ENCODE measurements around the gene CLCN4.
A peak's percentile ranks its signal among the peaks of the same experiment; 100 is the strongest.

The CLCN4 gene

DNA sequence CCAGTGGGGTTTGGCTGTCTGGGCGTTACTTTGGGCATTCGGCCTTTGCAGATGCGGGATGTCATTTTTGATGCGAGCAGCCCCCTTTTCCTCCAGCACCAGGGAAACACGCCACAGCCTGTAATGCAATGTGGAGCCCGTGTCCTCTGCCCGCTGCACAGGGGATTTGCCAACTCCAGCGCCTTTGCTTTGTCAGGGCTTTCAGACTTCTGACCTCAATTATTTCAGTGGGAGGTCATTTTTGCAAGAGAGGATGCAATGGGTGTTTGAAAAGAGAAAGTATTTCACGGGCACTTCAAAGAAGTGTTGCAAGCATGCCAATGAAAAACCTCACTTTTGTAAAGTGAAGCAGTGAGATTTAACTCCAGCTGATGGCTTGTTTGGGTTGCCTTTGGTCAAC, 11.5 kb downstream of the CLCN4 start:
- no peak for DNase-seq

DNA sequence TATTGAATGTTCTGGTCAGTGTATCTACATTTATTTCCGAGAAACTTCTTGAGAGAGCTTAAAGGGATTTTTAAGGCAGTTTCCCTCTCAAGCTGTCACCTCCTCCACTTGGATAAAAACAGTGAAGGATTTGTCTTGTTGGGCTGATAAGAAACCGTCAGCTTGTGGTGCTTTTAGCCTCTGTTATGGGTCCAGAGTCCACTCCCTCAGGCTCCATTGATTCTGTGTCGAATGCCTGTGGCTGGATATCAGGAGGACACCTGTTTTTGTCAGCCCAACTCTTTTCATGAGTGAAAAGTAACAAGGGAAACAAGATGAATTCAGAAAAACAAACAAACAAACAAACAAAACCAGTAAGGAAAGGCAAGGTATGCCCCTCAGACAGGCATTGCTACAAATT, 12.4 kb downstream of the CLCN4 start:
- DNase-seq, result no peak

DNA sequence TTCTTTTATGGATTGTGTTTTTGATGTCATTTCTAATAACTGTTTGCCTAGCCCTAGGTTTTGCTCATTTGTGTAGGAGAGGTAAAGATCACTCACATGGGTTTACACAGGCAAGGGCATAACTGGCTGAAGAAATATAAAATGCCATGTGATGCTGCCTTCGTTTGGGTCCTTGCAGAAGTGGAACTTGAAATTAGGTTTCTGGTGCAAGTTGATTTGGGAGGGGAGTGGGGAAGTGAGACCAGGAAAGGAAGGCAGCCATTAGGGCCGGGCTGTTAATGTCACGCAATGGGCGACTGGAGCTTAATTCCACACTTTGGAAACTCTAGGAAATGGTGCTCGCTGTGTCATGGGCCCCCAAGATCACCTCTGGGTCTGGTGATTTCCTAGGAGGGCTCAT, 14.5 kb downstream of the CLCN4 start:
- no peak for DNase-seq

DNA sequence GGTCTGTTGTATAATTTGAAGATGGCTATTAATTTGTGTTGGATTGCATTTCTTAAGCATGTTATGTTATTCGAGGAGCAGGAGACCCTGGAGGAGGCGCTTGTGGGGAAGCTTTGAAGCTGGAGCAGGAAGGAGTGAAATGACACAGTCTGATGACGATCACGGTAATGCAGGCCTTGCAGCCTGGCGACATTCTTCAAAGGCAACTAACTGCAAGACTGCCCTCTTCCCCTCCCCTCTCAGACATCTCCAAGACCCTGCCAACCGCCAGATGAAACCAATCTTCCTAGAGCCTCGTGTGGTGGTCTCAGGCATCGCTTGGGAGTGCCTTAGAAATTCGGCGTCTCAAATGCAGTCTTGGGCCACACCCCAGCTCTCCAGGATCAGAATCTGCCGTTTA, 16.1 kb downstream of the CLCN4 start:
- no peak for DNase-seq

DNA sequence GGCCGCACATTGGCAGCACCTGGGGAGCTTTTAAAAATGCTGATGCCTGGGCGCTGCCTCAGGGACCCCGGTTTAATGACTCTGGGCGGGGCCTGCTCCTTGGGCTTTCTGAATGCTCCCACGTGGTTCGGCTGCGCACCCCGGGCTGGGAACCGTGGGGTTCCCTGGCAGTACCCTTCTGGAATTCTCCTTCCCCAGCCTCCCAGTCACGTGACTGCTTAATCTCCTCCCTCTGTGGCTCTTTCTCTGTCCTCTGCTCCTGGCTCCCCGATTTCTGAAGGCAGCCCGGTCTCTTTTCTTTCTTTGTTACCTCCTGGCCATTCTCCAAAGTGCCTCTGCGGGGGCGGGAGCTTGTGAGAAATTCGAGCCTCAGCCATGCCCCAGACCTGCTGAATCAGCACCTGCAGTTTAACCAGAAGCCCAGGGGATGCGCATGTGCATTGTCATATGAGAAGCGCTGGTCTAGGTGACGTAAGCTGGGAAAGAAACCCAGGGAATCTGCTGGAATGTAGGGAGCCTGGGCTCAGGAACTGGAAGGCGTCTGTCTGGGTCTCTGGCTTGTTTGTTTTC, 16.6 kb downstream of the CLCN4 start:
- no peak for DNase-seq

DNA sequence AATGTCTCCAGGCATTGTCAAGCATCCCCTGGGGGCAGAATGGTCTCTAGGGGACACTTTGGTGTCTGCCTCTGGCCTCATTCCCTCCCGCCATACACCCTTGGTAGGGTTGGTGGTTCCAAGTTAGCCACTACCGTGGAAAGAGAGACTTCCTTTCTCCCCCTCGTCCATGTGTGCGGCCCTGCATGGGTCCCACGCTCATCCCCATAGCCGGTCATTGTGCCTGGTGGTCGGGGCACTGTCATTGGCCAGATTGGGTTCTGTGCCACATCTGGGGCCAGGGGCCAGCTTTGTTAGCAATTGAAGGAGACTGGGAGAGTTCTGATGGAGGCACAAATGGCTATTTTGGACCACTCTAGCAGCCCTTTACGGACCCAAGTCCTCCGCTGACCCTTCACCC, 17.3 kb downstream of the CLCN4 start:
- DNase-seq, result no peak

DNA sequence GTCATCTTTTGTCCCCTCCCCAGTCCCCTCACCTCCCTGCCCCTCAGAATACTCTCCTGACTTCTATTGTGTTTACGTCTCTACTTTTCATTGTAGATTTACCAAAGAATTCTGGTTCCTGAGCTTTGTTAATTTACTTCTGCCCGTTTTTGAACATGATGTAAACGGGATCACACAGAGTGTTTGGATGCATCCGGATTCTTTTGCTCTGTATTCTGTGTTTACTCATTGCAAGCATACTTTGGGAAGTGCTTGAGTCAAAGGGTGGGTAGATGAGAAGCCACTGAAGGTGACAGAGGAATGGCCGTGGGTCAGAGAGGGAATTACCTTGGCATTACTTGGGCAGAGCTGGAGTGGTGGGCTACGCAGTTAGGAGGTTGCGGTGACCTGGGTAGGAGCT, 18.0 kb downstream of the CLCN4 start:
- no peak for DNase-seq

DNA sequence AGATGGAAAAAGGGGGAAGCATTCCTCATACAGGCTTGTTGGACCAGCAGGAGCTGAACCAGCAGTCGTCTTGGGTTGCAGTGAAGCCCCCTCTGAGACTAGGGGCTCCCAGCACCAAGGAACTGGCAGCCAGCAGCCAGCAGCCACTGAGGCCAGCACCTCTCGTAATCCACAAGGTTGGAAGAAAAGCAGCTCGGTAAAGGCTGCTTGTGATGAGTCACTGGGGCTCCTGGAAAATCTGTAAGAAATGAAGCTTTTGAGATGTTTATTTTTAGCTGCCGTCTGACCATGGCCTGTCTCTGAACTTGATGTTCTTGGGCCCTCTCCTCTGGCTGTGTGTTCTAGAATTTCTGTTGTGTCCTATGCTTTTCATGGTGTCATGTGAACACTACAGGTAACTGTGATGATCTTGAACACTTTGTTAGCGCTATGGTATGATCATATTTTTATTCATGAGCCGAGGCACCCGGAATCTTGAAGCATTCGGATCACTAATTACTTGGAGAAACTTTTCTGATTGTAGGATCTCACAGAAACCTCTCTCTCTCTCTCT, 18.6 kb downstream of the CLCN4 start:
- no peak for DNase-seq

DNA sequence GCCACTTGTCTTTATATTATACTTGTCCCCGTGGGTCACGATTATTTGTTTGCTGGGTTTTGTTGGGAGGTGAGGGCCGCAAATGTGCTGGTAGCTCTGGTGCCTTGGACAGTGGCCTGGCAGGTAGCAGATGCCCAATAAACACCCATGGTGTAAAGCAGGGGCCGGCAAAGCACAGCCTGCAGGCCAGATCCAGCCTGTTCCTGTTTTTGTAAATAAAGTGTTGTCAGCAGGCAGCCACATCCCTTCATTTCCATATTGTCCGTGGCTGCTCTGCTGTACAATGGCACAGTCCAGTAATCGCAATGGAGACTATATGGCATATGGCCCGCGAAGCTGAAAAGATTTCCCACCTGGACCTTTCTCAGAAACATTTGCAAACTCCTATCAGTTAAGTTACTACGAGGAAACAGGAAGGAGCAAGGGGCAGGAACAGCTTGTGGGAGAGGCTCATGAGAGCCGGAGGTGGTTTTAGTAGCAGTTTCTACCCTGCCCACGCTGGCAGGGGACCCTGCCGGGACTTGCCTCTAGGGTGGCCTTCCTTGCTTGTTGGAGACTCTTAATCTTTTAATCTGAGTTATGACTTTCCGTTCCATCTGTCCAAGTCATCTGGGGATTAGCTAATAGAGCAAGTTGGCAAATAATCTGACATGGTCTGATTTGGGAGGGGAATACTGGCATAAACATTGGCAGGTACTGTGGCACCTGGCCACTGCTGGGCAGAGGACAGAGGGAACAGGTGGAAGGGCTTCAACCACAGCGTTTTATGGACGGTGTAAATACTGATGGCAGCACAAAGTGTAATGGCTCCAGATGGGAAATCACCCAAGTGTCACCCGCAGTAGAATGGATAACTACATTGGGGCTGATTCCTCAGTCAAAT, 19.6 kb downstream of the CLCN4 start:
- DNase-seq, result no peak

DNA sequence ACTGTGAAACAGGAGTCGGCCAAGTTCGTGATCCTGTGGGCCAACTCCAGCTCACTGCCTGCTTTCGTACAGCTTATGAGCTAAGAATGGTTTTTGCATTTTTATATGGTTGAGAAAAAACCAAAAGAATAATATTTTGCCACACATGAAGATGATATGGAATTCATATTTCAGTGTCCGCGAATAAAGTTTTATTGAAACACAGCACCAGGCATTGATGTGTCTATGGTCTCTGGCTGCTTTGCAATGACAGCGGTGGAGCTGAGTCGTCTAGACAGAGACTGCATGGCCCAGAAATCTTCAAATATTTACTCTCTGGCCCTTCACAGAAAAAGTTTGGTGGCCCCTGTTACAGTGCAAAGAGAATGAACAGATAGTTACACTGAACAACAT, 20.2 kb downstream of the CLCN4 start:
- no peak for DNase-seq

DNA sequence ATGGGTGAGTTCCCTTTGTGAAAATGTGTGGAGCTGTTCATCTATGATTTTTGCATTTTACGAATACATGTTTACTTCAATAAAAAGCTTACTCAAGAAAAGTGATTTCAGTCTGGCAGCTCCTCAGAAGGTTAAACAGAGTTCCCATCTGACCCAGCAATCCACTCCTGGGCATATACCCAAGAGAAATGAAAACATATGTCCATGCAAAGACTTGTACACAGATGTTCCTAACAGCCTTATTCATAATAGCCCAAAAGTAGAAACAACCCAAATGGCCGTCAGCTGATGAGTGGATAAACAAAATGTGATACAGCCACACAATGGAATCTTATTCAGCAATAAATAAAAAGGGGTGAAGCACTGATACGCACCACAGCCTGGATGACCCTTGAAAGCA, 20.8 kb downstream of the CLCN4 start:
- DNase-seq, result no peak

DNA sequence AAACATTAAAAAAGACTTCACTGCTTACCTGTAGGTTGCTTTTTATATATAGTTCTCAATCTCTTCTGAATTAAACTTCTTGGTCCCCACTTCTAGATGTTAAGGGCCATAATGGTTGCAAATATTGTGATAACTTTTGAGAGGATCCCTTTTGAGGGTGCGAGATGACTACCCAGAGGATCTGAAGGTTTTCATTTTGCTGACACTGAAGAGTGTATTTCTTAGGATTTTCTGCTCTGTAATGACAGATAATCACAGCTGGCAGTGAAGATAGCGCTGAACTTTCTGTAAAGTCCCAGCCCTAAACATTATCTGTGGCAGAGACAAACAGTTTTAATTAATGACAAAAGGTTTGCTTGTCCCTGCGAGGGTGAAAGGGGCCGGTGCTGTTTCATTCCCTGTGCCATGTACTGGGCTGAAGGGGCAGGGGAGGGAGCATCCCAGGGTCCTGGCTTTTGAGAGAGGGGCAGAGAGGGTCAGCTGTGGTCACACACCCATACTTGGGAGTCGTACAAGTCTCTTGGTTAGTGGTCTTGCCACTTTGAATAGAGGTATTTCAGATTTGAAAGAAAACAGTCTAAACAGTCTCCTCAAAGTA, 22.2 kb downstream of the CLCN4 start:
- DNase-seq, result no peak

DNA sequence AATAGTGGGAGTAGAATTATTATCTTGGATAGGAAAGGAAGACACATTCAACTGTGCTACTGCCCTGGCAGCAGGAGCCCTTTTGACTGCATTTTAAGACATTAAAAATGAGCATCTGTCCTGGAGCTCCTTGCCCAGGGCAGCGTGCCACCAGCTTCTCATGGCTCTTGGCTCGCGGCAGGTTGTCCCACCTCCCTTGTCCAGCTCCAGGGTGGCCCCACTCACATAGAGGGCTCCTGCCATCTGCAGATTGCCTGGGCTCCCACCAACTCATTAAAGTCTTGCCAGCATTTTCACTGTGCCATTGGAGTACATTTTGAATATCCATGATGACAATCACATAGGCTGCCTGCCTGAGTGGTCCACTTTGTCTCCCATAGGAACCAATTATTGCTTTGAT, 27.0 kb downstream of the CLCN4 start:
- DNase-seq, result no peak

DNA sequence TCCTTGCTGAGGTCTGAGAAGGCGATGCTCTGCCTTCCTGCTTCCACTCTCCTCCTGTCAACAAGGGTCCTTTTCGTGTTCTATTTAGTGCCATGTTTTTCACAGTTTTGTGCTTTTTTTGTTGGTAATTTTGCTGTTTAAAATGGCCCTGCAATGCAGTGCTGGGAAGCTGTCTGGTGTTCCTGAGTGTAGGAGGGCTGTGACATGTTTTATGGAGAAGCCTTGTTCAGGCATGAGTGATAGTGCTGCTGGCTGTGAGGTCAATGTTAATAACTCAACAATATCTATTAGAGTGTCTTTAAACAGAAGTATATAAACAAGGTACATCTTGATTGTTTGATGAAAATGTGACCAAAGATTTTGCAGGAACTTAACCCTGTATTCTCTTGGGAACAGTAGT, 27.6 kb downstream of the CLCN4 start:
- no peak for DNase-seq

DNA sequence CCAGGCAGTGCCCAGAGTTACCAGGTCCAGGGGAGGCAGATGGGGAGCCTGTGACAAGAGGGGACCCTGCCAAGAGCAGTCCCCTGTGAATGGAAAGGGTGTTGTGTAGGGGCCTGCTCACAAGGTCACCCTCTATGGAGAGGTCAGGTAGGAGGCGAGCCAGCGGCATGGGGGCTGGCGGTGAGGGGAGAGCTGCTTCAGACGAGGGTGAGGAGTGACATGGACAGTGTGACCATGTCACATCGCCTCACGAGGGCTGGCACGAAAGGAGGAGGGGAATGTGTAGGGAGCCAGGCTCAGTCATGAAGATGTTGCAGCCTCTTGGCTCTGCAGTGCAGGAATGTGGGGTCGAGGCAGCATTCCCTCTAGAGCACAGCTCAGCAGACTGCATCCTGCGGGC, 29.6 kb downstream of the CLCN4 start:
- DNase-seq, result no peak

DNA sequence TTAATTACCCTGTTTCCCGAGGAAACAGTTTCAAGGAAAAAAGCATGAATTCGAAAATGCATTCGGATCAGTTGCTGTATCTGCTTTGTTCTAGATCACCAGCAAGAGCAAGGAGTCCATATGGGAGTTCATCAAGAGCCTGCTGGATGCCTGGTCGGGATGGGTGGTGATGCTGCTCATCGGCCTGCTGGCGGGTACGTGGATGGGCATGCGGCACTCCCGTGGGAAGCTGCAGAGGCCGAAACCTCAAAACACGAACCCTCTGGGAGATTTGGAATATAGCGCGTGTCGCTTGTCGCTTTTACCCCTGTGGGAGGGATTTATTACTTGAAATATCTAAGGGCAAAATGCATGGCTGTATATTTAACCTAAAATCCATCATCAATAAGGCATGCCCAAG, 30.6 kb downstream of the CLCN4 start:
- no peak for DNase-seq

DNA sequence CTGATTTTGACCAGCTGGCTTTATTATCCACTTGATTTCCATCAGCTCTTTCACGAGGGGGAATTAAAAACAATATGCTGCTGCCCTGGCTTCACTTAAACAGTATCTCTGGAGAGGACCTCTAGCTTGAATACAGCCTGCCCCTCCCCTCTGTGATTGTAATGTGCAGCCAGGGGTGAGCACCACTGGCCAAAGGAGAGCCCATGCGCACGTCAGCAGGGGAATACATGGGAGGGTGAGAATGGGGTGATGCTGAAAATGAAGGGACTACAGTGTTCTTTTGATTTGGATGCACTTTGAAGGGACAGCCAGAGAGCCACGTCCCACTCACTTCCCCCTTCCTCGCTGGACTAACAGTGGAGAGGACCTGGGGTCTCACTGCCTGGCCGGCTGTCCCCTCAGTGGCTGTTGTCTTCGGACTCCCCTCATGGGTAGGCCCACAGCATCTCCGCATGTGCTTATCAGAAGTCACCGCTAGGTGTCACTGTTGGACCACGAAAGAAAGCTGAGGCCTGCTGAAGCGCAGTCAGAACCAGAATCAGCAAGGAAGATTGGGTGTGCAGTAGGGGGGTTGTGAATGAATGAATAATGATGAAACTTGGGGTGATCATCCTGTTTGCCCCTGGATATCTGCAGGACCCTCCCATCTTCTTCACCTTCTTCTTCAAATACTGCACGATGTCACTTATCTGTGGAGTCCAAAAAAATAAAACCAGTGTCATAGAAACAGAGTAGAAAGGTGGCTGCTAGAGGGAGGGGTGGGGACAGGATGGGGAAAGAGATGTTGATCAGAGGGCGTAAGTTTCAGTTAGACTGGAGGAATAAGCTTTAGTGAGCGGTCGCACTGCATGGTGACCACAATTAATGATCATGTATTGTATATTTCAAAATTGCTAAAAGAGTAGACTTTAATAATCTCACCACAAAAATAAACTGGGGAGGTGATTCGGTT, 32.8 kb downstream of the CLCN4 start:
- DNase-seq, result peak; percentile 63 to 76

DNA sequence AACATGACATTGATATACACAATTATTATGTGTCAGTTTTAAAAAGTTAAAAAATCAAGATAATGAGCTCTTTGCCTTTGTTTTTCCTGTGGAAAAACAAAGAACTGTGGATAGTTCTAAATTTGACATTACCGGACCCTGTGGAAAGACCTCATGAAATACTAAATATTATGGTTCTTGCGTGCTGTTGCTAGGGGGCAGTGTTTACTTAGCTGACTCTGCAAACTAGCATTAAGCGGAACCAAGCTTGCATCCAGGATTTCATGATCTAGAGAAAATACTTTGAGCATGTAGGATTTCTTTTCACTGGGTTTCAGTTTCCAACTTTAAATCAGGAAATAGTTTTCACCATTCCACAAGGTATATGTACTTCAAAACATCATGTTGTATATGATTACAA, 33.6 kb downstream of the CLCN4 start:
- DNase-seq, result peak; percentile 2 to 28

DNA sequence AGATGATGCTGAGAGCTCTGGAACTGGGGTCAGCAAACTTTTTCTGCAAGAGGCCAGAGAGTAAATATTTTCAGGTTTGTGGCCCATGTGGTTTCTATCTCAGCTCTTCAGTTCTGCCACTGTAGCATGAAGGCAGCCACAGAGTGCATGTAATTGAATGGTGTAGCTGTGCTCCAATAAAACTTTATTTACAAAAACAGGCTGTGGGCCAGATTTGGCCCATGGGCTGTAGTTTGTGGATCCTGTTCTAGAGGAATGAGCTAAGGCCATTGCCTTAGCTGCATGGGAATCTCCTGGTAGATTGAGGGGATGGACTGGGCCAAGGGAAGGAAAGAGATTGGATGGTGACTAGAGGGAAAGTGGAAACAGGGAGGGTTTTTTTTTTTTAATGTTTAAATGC, 36.8 kb downstream of the CLCN4 start:
- no peak for DNase-seq

DNA sequence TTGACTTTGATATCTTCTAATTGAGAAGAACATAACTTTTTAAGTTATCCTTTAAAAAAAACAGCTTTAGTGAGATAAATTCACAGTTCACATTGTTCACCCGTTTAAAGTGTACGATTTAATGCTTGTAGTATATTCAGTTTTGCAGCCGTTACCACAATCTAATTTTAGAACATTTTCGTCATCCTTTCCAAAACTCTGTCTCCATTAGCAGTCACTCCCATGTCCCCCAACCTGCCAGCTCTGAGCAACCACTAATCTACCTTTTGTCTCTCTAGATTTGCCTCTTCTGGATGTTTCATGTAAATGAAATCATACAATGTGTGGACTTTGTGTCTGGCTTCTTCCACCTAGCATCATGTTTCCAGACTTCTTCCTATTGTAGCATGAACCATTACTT, 38.6 kb downstream of the CLCN4 start:
- DNase-seq, result no peak

DNA sequence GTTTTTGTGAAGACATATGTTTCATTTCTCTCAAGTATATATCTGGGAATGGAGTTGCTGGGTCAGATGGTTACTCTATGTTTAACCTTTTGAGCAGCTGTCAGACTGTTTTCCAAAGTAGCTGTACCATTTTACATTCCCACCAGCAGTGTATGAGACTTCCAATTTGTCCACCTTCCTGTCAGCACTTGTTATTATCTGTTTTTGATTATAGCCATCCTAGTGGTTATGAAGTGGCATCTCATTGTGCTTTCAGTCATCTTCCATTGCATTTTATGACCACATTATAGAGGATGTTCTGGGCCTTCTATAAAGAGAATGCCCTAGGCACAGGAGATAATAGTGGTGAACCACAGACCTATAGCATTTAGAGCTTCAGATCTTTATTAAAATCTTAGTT, 39.2 kb downstream of the CLCN4 start:
- DNase-seq, result no peak

DNA sequence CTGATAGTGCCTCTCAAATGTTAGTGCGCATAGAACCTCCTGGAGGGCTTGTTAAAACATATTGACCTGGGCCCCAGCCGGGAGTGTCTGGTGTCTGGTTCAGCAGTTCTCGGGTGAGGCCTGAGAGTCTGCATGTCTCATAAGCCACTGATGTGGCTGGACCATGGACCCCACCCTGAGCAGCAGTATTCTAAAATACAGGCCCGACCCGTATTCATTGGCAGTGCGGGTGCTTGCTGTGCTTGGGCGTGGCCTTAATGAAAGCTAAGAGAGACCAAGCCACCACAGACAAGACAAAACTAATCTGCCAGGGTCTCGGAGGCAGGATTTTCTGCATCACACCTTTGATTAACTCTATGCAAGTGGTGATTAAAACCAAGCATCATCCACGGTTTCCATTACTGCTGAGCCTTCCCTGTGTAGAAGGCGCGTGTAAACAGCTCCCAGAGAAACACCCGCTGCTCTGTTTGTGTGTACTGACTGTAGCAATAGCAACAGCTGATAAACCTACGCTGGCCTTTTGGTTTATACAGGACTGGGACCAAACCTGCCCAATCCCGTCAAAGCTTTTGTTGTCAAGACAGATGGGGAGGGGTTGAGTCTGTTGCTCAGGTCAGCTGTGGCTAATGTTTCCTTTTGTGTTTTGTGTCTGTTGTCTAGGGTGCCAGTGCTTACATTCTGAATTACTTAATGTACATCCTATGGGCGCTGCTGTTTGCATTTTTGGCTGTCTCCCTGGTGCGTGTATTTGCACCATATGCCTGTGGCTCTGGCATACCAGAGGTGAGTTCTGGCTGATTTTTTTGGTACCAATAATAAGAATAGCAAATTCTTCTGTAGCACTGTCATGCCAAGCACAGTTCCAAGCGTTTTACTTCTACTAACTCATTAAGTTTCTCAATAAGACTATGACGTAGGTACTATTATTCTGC, 40.8 kb downstream of the CLCN4 start:
- no peak for DNase-seq

Measured in CD4-positive, alpha-beta T cell treated with Interleukin-4 for 1 hour (primary cell).